Astrocyte of the cerebellum (primary cell): ENCODE data around the gene TTC32.
A peak's percentile ranks its signal among the peaks of the same experiment; 100 is the strongest.

ENCODE experiments used
- DNase-seq: peaks from one replicate; pipeline ENCODE4 v3.0.0-alpha.2; 2011; ENCODE audit warnings: low read depth
- H3K4me3 ChIP-seq: 2 replicates; pipeline ENCODE4 v1.5.1; 2011; ENCODE audit warnings: mild to moderate bottlenecking, low read depth, low read length, moderate library complexity
- CTCF ChIP-seq: IDR thresholded peaks from 2 replicates; pipeline ENCODE4 v1.5.1; 2012; ENCODE audit warnings: low read length, low read depth, moderate library complexity, mild to moderate bottlenecking; ENCODE audit errors: missing control alignments
- in situ Hi-C: cut with HindIII; loops from 2 replicates; pipeline ENCODE4 v1.10.0; 2017; ENCODE audit warnings: low sequenced_read_pairs

TTC32 gene

GRCh38 chr2:19901442-19902215 is at the start of gene TTC32:
TSS of gene TTC32 (minus strand) at chr2:19901983. CDS start at chr2:19901854, 129 bp downstream.
- in situ Hi-C loops: no loop called here
- peak within 1 kb of the TSS; percentile 75 for H3K4me3 ChIP-seq
- peak; percentile 19 for TF ChIP-seq CTCF
- peak; percentile 90 for DNase-seq

- no peak for TF ChIP-seq CTCF
- in situ Hi-C loops: loop anchor here (5.0 kb wide), 1 partner anchor 73 kb away; no protein-coding TSS in a partner anchor
- peak; percentile 48 for DNase-seq
These were observed 47.3 kb upstream of the TTC32 start for GRCh38 chr2:19949071-19949470.

GRCh38 chr2:19947184-19947940 is 45.6 kb upstream of the TTC32 start:
- in situ Hi-C loops: loop anchor here (5.0 kb wide), 1 partner anchor 75 kb away; no protein-coding TSS in a partner anchor
- H3K4me3 ChIP-seq: no peak overlapping the region
- no peak for DNase-seq
- TF ChIP-seq CTCF: no peak

More at GRCh38 chr2:19949071-19949470, 47.3 kb upstream of the TTC32 start:
- H3K4me3 ChIP-seq: no peak overlapping the region

GRCh38 chr2:19944205-19944845 is 42.5 kb upstream of the TTC32 start:
- in situ Hi-C loops: no loop called here
- no peak for TF ChIP-seq CTCF
- DNase-seq: no peak
- no peak overlapping the region for H3K4me3 ChIP-seq

GRCh38 chr2:19943189-19943588 is 41.4 kb upstream of the TTC32 start:
- TF ChIP-seq CTCF: no peak
- no peak overlapping the region for H3K4me3 ChIP-seq
- in situ Hi-C loops: no loop called here
- no peak for DNase-seq

- H3K4me3 ChIP-seq: no peak overlapping the region
- TF ChIP-seq CTCF: no peak
- in situ Hi-C loops: no loop called here
- no peak for DNase-seq
These were observed 40.4 kb upstream of the TTC32 start for GRCh38 chr2:19942199-19942598.
